CD4-positive, alpha-beta T cell treated with Interleukin-15 for 1 hour (primary cell): ENCODE data around the gene ASB11.
"Not testable (repeated sequence)": the region's sequence is repeated elsewhere in the genome, so short reads cannot be mapped to it uniquely, and the experiment has no call there.

ENCODE experiments used
- DNase-seq: peaks from one replicate; pipeline ENCODE4 v3.0.0-alpha.2; 2020

Gene ASB11

GRCh38 chrX:15301924-15302323, 13.5 kb downstream of the ASB11 start:
- peak; percentile 57 for DNase-seq

- DNase-seq: no peak
Measured at GRCh38 chrX:15299941-15300851, 15.2 kb downstream of the ASB11 start.

GRCh38 chrX:15298780-15299179, 16.7 kb downstream of the ASB11 start:
- no peak for DNase-seq

GRCh38 chrX:15298201-15298600, 17.2 kb downstream of the ASB11 start:
- no peak for DNase-seq

- DNase-seq: no peak
Measured at GRCh38 chrX:15293451-15293850, 22.0 kb downstream of the ASB11 start.

DNA sequence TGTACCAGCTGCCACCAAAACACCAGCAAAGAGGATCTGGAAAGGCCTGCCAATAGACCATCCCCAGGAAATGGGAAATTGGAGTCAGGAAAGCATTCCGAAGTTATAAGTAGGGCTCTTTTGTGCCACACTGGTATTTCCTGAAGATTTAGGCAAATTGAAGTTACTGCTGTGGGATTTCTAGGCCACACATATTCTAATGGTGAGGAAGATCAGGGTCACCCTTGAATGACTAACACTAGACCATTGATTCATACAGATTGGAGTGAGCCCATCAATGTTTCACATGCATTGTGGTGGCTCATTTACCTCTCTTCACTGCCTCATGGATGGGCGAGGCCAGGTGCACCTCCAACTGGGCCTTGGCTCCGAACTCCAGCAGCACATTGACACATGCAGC, 22.6 kb downstream of the ASB11 start:
- DNase-seq: no peak

DNA sequence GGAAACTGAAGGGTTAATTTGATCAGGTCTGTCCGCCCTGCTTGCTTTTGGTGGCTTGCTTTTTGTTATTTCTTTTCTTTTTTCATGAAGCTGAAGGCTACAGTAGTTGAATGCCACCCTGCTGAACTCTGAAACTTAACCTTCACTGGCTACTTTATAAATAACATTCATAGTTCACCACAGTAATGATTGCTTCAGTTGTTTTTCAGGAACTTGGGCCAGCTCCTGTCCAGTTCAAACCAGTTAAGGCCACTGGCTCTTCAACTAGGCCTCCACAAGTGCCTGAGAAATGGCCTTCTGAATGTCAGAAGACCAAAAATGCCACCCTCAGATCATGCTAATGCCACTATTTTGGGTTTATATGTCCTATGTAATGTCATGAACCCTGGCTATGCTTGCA, 37.8 kb downstream of the ASB11 start:
- DNase-seq: no peak

DNA sequence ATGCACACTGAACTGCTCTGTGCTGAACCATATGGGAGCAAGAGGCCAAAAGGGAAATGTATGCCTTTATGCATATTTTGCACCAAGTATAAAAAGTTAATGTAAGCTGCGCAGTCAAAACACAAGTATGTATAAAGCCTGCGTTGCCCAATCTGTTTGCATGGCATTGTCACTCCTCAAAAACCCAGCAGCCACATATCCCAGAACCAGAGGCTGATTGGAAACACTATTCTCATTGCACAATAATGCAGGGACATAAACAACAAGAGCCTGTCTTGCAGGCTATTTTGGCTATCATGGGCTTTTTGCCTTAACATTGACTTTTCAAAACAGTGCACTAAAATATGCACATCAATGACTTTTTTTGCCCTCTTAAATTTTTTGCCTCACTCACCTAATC, 40.5 kb downstream of the ASB11 start:
- DNase-seq: no peak

GRCh38 chrX:15273275-15273674, 42.2 kb downstream of the ASB11 start:
- not testable (repeated sequence) for DNase-seq

DNA sequence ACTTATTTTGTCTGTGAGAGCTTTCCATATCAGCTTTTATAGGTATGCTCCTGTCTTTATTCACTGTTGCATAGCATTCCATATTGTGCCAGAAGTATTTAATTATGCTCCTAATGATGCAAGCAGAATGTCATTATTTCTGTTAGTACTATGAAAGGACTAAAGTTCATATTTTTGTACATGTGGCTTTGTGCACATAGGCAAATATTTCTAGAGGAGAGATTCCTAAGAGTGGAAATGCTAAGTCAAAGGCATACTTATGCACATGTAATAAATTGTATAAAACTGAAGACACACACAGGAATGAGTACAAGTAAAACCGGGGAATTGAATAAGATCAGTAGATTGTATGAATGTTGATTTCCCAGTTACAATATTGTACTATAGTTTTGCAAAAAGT, 43.7 kb downstream of the ASB11 start:
- DNase-seq: no peak

DNA sequence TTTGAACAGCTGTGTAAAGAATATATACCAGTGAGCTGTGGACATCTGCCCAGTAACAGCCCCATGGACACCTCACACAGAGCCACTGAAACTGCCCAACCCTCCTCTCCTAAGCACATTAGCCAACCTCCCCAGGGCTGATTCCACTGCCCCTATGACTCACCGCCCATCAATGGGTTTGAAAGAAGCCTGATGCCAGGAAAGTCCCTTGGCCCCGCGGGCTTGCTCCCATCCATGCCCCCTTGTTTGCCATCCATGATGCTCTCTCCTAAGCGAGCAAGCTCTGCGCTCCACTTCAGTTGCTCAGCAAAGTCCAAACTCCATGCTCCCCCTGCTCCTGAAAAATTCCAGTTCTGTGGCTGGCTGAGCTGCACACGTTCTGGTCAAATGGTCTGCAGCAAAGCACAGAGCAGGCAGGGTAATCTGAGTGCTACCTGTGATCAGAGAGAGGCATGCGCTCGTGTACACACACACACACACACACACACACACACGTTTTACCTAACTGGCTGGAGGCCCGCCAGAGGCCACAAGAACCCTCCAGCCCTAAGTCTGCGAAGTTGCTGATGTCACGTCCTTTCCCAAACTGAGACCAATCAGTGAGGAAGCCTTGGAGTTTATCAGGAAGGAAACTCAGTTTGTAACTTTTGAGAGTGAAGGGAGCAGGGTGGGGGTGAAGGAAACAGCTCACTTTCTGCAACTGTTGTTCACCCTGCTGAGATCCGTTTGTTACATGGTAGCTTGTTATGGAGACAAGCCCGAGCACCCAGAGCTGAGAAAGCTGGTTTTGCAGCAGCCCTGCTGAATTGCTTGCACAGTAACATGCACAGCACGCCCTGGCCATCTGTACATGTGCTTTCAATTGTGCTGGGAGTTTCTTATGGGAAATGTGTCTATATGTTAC, 45.6 kb downstream of the ASB11 start, which contains the start of gene ASB9:
ASB9 (minus strand) TSS at position 466 of the 904 bp plus-strand sequence; CDS start at position 257, 209 bp downstream.
- DNase-seq: peak; percentile 30

- no peak for DNase-seq
Measured at GRCh38 chrX:15269120-15269519, 46.3 kb downstream of the ASB11 start.

DNA sequence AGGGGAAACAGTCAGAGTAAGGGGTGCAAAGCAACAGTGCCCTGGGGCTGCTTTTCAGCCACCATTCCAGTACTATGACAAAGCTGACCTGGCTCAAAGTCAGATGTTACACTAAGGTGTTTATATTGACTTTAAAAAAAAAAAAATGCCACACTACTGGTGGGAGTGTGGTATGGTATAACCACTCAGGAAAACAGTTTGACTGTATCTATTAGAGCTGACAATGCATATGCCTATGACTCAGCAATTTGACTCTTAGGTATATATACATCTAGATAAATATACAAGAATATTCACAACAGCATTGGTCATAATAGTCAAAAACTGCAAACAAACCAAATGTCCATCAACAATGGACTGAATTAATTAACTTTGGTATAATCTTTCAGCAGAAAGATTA, 60.6 kb downstream of the ASB11 start:
- no peak for DNase-seq

DNA sequence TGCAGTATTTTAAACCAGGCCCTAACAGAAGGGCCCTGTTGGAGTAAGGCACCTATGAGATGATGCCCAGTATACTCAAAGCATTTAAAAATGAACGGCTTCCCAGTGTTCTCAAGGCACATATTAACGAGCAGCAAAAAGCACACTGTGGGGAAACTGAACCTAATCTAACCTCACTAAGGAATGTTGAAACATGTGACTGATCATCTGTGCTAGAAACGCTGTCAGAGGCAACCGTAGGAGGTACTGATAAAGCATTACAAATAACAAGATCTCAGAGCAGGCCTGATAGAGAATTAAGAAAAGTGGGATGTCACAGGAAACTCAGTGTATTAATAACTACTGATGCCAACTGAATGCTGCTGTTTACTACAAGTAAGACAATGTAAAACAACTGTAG, 69.5 kb downstream of the ASB11 start:
- no peak for DNase-seq

DNA sequence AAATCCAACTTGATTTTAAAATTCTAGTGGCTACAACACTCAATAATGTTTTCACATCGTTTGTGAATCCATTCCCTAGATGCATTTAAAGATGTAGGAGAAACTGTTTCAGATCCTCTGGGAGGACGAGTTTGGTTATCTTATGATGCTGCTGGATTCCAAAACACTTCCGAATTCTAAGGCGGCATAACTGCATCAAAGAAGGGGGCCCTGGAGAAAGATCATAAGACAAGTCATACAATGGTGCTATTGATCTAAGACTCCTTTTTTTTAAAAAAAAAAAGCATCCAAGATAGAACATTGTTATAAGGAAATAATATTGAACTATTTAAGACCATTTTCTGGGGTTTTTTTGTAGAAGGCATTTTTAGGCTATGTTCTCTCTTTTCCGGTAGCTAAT, 71.0 kb downstream of the ASB11 start:
- DNase-seq: no peak

DNA sequence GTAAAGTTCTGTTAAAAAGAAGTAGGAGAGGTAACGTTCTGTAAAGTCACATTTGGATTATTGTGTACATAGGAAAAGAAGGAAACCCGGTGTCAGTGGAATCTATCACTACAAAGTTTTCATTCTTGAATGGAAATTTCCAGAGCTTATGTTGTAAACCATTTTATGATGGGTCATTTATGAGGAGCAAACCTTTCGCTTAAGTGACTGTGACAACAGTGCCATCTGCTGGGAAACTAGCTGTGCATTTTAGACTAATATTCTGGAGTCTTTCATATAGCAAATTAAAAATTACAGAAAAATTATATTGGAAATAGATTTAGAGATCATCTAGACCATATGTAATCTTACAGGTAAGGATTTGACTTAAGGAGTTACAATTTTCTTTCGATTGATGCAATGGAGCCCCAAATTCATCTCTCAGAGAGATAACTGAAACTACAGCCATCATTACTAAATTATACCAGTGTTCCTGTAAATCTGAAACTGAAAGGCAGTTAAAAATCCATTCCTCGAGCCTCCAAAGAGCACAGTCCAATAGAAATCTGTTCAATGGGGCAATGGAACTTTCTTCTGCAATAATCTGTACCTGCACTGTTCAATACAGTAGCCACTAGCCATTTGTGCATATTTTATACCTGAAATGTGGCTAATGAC, 72.4 kb downstream of the ASB11 start:
- DNase-seq: no peak

DNA sequence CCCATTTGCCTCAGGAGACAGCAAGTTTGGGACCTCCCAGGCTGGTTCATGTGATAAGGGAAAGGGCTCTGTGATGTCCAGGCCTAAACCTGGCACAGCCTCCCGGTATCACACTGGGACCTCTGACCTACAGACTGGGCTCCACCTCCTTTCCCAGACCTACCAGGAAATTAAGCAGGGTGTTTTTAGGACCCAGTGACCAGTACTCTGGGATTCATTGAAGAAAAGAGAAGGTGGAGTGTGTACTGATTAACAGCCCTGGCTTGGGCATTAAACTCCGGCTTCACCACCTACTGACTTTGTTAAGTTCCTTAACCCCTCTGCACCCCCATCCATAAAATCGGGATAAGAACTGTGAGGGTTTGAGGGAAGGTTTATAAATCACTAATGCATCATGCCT, 74.1 kb downstream of the ASB11 start:
- no peak for DNase-seq

DNA sequence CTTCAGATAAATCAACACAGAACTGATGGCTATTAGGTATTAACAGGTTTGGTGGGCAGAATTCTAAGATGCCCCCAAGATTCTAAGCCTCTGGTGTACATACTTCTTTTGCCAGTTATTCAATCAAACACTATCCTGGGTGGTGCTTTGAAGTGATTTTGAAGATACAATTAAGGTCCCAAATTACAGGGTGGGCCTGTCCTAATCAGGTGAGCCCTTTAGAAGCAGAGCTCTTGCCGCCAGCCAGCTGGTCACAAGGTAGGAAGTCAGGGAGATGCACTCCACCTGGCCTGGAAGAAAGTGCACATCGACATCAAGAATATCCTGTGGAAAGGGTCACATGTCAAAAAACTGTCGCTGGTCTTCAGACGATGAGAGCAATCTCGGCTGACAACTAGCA, 75.0 kb downstream of the ASB11 start:
- no peak for DNase-seq

DNA sequence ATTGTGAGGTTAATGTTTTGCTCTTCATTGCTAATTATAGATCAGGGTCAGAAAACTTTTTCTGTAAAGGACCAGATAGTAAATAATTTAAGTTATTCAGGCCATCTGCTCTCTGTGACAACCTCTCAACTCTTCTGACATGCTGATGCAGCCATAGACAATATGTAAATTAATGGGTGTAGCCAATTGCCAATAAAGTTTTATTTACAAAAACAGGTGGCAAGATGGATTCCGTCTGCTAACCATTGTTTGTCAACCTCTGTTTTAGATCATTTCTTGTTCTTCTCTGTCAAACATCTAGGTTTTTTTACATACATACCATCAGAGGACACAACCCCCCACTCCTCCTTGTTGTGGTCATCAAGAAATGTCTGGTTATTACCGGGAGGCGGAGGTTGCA, 79.3 kb downstream of the ASB11 start:
- DNase-seq: no peak

GRCh38 chrX:15235001-15235400, 80.4 kb downstream of the ASB11 start:
- no peak for DNase-seq

- DNase-seq: no peak
Measured at GRCh38 chrX:15233416-15234015, 81.9 kb downstream of the ASB11 start.
